Activated CD8-positive, alpha-beta memory T cell treated with anti-CD3 and anti-CD28 coated beads for 36 hours (primary cell): ENCODE measurements around the gene MEF2C. TPM values are rescaled to one million over a fixed set of nuclear protein-coding genes. Genes with fewer than 3 reads are reported as not detected.

Source experiments
- CTCF ChIA-PET: fragments of 350-600 bp; sonication (Branson Sonifier 250); formaldehyde crosslinking; loops from one replicate; lab custom pipeline; 2021; ENCODE audit warnings: antibody characterized with exemption; lab: Charles Lee
- POLR2A ChIA-PET: fragments of 350-600 bp; sonication (Branson Sonifier 250); formaldehyde crosslinking; loops from one replicate; lab custom pipeline; 2021; ENCODE audit warnings: antibody characterized with exemption; lab: Charles Lee
- total RNA-seq, 2 experiments: library from RNA; stranded (reverse); gene quantifications; one replicate each; pipeline ENCODE4 v1.2.3, GENCODE V29; 2021

MEF2C gene
- total RNA-seq, 2 experiments from 2014 or later, result 0.08 to 0.15 TPM

GRCh38 chr5:88736494-88736893 lies 146.5 kb downstream of the MEF2C start:
- CTCF ChIA-PET, result no interaction called here
- POLR2A ChIA-PET, result no interaction called here

GRCh38 chr5:88734983-88735382 lies 148.0 kb downstream of the MEF2C start:
- POLR2A ChIA-PET, result no interaction called here
- CTCF ChIA-PET, result interaction anchor here (0.6 to 0.9 kb wide), 2 partner anchors 13 to 1633 kb away, joined by 3 read pairs; no protein-coding TSS in a partner anchor

- CTCF ChIA-PET, result interaction anchor here (0.6 to 0.9 kb wide), 2 partner anchors 14 to 1634 kb away, joined by 3 read pairs; no protein-coding TSS in a partner anchor
- POLR2A ChIA-PET, result no interaction called here
Observed at GRCh38 chr5:88734191-88734640, 148.8 kb downstream of the MEF2C start.

GRCh38 chr5:88732862-88733261 lies 150.1 kb downstream of the MEF2C start:
- ChIA-PET POLR2A (no interaction called here), CTCF (no interaction called here)

GRCh38 chr5:88732181-88732633 lies 150.8 kb downstream of the MEF2C start:
- POLR2A ChIA-PET, result no interaction called here

GRCh38 chr5:88729829-88730182 lies 153.2 kb downstream of the MEF2C start:
- POLR2A ChIA-PET, result interaction anchor here (0.6 kb wide), 1 partner anchor 941 kb away, joined by 5 read pairs; no protein-coding TSS in a partner anchor

More at GRCh38 chr5:88732181-88732633, 150.8 kb downstream of the MEF2C start:
- CTCF ChIA-PET, result no interaction called here

GRCh38 chr5:88729084-88729828 lies 153.7 kb downstream of the MEF2C start:
- CTCF ChIA-PET, result interaction anchor here (0.8 to 0.9 kb wide), 2 partner anchors 22 to 1135 kb away, joined by 3 to 4 read pairs; no protein-coding TSS in a partner anchor
- POLR2A ChIA-PET, result interaction anchor here (0.6 kb wide), 1 partner anchor 941 kb away, joined by 5 read pairs; no protein-coding TSS in a partner anchor

More at GRCh38 chr5:88729829-88730182, 153.2 kb downstream of the MEF2C start:
- CTCF ChIA-PET, result no interaction called here

- CTCF ChIA-PET, result interaction anchor here (0.9 kb wide), 1 partner anchor 1133 kb away, joined by 3 read pairs; no protein-coding TSS in a partner anchor
- POLR2A ChIA-PET, result no interaction called here
Observed at GRCh38 chr5:88727705-88728313, 155.2 kb downstream of the MEF2C start.

- POLR2A ChIA-PET, result no interaction called here
Observed at GRCh38 chr5:88725454-88725853, 157.5 kb downstream of the MEF2C start.

GRCh38 chr5:88724201-88724600 lies 158.8 kb downstream of the MEF2C start:
- ChIA-PET POLR2A (no interaction called here), CTCF (interaction anchor here (1.0 kb wide), 1 partner anchor 943 kb away, joined by 3 read pairs; no protein-coding TSS in a partner anchor)

More at GRCh38 chr5:88725454-88725853, 157.5 kb downstream of the MEF2C start:
- CTCF ChIA-PET, result interaction anchor here (0.6 kb wide), 1 partner anchor 33 kb away, joined by 3 read pairs; no protein-coding TSS in a partner anchor

GRCh38 chr5:88722546-88723073 lies 160.4 kb downstream of the MEF2C start:
- CTCF ChIA-PET, result interaction anchor here (0.7 kb wide), 1 partner anchor 9 kb away, joined by 3 read pairs; no protein-coding TSS in a partner anchor
- POLR2A ChIA-PET, result no interaction called here

GRCh38 chr5:88719434-88719833 lies 163.6 kb downstream of the MEF2C start:
- CTCF ChIA-PET, result no interaction called here

GRCh38 chr5:88718736-88719135 lies 164.2 kb downstream of the MEF2C start:
- CTCF ChIA-PET, result no interaction called here
- POLR2A ChIA-PET, result no interaction called here

More at GRCh38 chr5:88719434-88719833, 163.6 kb downstream of the MEF2C start:
- POLR2A ChIA-PET, result no interaction called here

- POLR2A ChIA-PET, result no interaction called here
- CTCF ChIA-PET, result no interaction called here
Observed at GRCh38 chr5:88716101-88716500, 166.9 kb downstream of the MEF2C start.

- ChIA-PET POLR2A (no interaction called here), CTCF (no interaction called here)
Observed at GRCh38 chr5:88715503-88715902, 167.5 kb downstream of the MEF2C start.

- ChIA-PET POLR2A (no interaction called here), CTCF (interaction anchor here (0.8 kb wide), 1 partner anchor 9 kb away, joined by 3 read pairs; no protein-coding TSS in a partner anchor)
Observed at GRCh38 chr5:88713818-88714217, 169.2 kb downstream of the MEF2C start.

GRCh38 chr5:88708682-88709398 lies 174.1 kb downstream of the MEF2C start:
- ChIA-PET CTCF (no interaction called here), POLR2A (no interaction called here)

GRCh38 chr5:88708021-88708420 lies 175.0 kb downstream of the MEF2C start:
- CTCF ChIA-PET, result interaction anchor here (1.1 kb wide), 1 partner anchor 21 kb away, joined by 4 read pairs; no protein-coding TSS in a partner anchor
- POLR2A ChIA-PET, result no interaction called here
